SK-N-MC (cell line): Measurements from ENCODE around the gene KRT12.

Experiments used
- EZH2 ChIP-seq: fragments of 200-600 bp; sonication (generic); IDR thresholded peaks from one replicate; pipeline ENCODE4 v1.6.1; 2017; ENCODE audit warnings: antibody characterized with exemption
- POLR2AphosphoS5 ChIP-seq: IDR thresholded peaks from 2 replicates; pipeline ENCODE4 v1.6.1; 2012; ENCODE audit warnings: mild to moderate bottlenecking, low read depth, low read length, borderline replicate concordance

- TF ChIP-seq POLR2AphosphoS5, result no peak
- TF ChIP-seq EZH2, result no peak
Observed at GRCh38 chr17:40883626-40884334, 16.8 kb upstream of the KRT12 start.
